ENCODE data around the gene ABCA7. TPM values are rescaled to one million over a fixed set of nuclear protein-coding genes. Genes with fewer than 3 reads are reported as not detected.

ABCA7 gene
- total RNA-seq, 2 experiments from 2014 or later: 76.6 to 77.5 TPM

- H3K36me3 Mint-ChIP-seq (ENCODE audit: low read depth): peaks cover 21% of the 10 kb centered on the region
- no peaks in the 10 kb centered on the region for H3K27me3 Mint-ChIP-seq (ENCODE audit: low read depth)
- ATAC-seq: no peak
- no peak overlapping the region for H3K27ac Mint-ChIP-seq
- DNase-seq: no peak
- H3K4me1 Mint-ChIP-seq (ENCODE audit: low read depth): peaks cover 34% of the 10 kb centered on the region
- H3K9me3 Mint-ChIP-seq (ENCODE audit: insufficient read depth): no peaks in the 10 kb centered on the region
- CTCF ChIA-PET: no interaction called here
- POLR2A ChIA-PET: no interaction called here
- no peak overlapping the region for H3K4me3 Mint-ChIP-seq
Measured at GRCh38 chr19:1015061-1015781, 24.7 kb upstream of the ABCA7 start.

DNA sequence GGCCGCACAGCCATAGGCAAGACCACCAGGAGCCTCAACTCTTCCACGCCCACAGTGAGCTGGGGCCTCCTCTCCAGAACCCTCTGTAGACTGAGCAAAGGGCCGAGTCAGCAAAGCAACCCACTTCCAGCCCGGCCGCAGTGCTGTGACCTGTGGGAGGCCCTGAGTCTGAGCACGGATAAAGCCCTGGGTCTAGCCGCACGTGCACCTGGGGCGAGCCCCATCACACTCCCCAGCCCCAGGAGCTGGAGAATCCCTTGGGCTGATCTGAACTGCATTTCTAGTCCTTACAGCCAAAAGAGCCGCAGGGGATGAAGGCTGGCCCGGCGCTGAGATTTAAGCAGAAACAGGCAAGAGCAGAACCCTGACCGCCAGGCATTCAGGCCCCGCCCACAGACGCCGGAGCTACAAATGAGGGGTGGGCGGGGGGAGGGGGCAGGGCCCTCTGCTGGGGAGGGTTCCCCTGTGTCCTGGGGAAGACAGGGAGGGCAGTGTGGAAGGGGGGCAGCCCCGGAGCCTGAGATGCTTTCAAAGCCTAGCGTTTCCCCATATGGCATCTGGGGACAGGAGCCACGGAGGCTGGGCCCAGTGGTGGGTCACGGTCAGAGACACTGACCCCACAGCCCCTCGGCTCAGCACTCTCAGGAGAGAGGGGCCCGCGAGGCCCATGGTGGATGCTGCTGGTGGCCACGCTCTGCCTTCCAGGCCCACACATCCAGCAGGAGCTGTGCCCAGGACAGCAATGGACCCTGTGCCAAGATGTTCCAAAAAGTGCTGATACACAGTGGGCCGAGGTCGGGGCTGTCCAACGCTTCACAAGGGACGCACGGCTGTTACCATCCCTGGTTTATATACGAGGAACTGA lies 23.9 kb upstream of the ABCA7 start:
- CTCF ChIA-PET: no interaction called here
- Mint-ChIP-seq H3K4me3 (no peak overlapping the region), H3K27me3 (ENCODE audit: low read depth) (no peaks in the 10 kb centered on the region), H3K9me3 (ENCODE audit: insufficient read depth) (no peaks in the 10 kb centered on the region), H3K4me1 (ENCODE audit: low read depth) (peaks cover 35% of the 10 kb centered on the region), H3K27ac (peak overlapping the region; percentile 43), H3K36me3 (ENCODE audit: low read depth) (peaks cover 20% of the 10 kb centered on the region)
- POLR2A ChIA-PET: no interaction called here
- DNase-seq: no peak
- ATAC-seq: no peak

DNA sequence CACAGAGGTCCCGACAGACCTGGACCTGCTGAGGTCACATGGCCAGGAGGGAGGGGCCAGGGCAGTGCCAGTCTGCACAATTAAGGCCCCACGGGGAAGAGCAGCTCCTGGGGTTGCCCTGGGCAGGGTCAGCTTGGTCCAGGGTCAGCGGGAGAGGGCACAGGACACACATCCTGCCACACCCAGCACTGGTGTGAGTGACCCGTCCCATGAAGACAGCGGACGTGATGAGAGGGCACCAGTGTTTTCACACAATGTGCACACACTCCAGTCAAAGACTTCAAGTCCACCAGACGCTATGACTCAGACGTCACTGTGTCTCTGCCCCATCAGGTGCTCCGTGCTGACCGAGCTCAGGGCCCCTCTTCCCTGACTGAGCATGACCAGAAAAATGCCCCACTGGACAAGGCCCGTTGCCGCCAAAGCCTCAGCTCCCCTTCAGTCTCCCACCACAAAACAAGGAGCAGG lies 23.2 kb upstream of the ABCA7 start:
- no peak for DNase-seq
- ChIA-PET POLR2A (no interaction called here), CTCF (no interaction called here)
- ATAC-seq: no peak
- no peaks in the 10 kb centered on the region for H3K27me3 Mint-ChIP-seq (ENCODE audit: low read depth)
- H3K27ac Mint-ChIP-seq: peak overlapping the region; percentile 63
- H3K9me3 Mint-ChIP-seq (ENCODE audit: insufficient read depth): no peaks in the 10 kb centered on the region
- peaks cover 18% of the 10 kb centered on the region for H3K36me3 Mint-ChIP-seq (ENCODE audit: low read depth)
- H3K4me3 Mint-ChIP-seq: no peak overlapping the region
- H3K4me1 Mint-ChIP-seq (ENCODE audit: low read depth): peaks cover 39% of the 10 kb centered on the region

DNA sequence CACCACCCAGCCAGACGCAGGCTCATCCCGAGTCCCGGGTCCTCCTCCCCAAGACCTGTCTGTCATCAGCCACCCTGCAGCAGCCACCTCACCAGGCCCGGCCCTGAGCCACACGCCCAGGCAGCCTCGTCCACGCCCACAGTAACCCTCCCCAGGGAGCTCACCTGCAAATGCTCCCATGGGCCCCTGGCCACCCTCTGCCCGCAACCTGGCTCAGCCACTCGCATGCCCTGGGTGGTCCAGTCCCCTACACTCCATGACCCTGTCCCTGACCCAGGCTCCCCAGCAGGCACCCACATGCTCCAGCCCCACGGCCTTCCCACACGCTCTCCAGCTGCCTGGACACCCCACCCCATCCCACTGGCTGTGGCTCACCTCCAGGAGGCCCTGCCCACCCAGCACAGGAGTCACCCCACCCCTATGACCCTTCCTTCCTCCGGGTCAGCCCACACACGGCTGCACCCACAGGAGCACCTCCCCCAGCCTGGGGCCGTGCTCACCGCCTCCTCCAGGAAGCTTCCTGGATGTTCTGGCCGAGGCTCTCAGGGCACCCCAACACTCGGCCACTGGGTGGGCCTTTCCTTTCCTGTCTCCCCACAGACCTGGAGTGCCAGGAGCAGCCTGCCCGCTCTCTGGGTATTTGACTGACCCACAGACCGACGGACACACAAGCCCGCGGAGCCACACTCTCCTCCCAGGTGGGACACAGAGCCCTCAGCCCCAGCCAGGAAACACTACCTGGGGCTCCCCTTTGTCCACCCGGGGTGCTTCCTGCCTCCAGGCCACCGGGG lies 22.6 kb upstream of the ABCA7 start:
- Mint-ChIP-seq H3K4me1 (ENCODE audit: low read depth) (peaks cover 43% of the 10 kb centered on the region), H3K36me3 (ENCODE audit: low read depth) (peaks cover 18% of the 10 kb centered on the region), H3K27ac (peak overlapping the region; percentile 63), H3K9me3 (ENCODE audit: insufficient read depth) (no peaks in the 10 kb centered on the region), H3K27me3 (ENCODE audit: low read depth) (no peaks in the 10 kb centered on the region), H3K4me3 (peak overlapping the region; percentile 15)
- ATAC-seq: no peak
- no peak for DNase-seq
- ChIA-PET POLR2A (interaction anchor here (0.6 kb wide), 1 partner anchor 8 kb away, joined by 3 read pairs; no protein-coding TSS in a partner anchor), CTCF (no interaction called here)

- ChIA-PET CTCF (no interaction called here), POLR2A (no interaction called here)
- H3K9me3 Mint-ChIP-seq (ENCODE audit: insufficient read depth): no peaks in the 10 kb centered on the region
- no peak overlapping the region for H3K27ac Mint-ChIP-seq
- ATAC-seq (no peak), DNase-seq (no peak)
- peaks cover 18% of the 10 kb centered on the region for H3K36me3 Mint-ChIP-seq (ENCODE audit: low read depth)
- H3K4me3 Mint-ChIP-seq: no peak overlapping the region
- H3K27me3 Mint-ChIP-seq (ENCODE audit: low read depth): no peaks in the 10 kb centered on the region
- H3K4me1 Mint-ChIP-seq (ENCODE audit: low read depth): peaks cover 45% of the 10 kb centered on the region
Measured at GRCh38 chr19:1017906-1018305, 22.0 kb upstream of the ABCA7 start.

DNA sequence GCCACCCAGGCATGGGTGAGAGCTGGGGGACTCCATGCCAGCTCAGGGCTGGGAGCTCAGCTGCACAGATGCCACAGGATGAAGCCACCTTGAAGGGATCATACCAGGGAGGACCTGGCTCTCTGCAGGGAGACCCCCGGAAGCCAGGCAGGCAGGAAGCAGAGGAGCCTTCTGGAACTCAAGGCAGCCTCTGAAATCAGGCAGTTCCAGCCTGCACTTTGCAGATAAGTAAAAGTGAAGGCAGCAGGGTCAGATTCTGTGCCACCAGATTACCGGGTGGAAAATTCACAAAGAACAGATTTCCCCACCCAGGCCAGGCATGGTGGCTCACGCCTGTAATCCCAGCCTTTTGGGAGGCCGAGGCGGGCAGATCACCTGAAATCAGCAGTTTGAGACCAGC lies 21.5 kb upstream of the ABCA7 start:
- no peaks in the 10 kb centered on the region for H3K27me3 Mint-ChIP-seq (ENCODE audit: low read depth)
- CTCF ChIA-PET: no interaction called here
- no peak for ATAC-seq
- peak overlapping the region; percentile 70 for H3K27ac Mint-ChIP-seq
- H3K4me1 Mint-ChIP-seq (ENCODE audit: low read depth): peaks cover 45% of the 10 kb centered on the region
- no peak for DNase-seq
- POLR2A ChIA-PET: interaction anchor here (0.5 to 0.7 kb wide), 2 partner anchors 10 to 20 kb away, joined by 3 read pairs; no protein-coding TSS in a partner anchor
- peaks cover 17% of the 10 kb centered on the region for H3K36me3 Mint-ChIP-seq (ENCODE audit: low read depth)
- no peaks in the 10 kb centered on the region for H3K9me3 Mint-ChIP-seq (ENCODE audit: insufficient read depth)
- H3K4me3 Mint-ChIP-seq: peak overlapping the region; percentile 90

GRCh38 chr19:1018932-1019615 lies 20.8 kb upstream of the ABCA7 start:
- H3K36me3 Mint-ChIP-seq (ENCODE audit: low read depth): peaks cover 12% of the 10 kb centered on the region
- H3K27ac Mint-ChIP-seq: peak overlapping the region; percentile 92
- ChIA-PET POLR2A (interaction anchor here (0.7 to 1.3 kb wide), 4 partner anchors 15 to 57 kb away, joined by 3 read pairs; partner anchors contain the start of gene WDR18), CTCF (interaction anchor here (0.6 to 1.2 kb wide), 3 partner anchors 35 to 71 kb away, joined by 3 read pairs; partner anchors contain the start of gene WDR18)
- H3K4me3 Mint-ChIP-seq: peak overlapping the region; percentile 90
- ATAC-seq (no peak), DNase-seq (no peak)
- H3K27me3 Mint-ChIP-seq (ENCODE audit: low read depth): no peaks in the 10 kb centered on the region
- peaks cover 45% of the 10 kb centered on the region for H3K4me1 Mint-ChIP-seq (ENCODE audit: low read depth)
- no peaks in the 10 kb centered on the region for H3K9me3 Mint-ChIP-seq (ENCODE audit: insufficient read depth)

- Mint-ChIP-seq H3K9me3 (ENCODE audit: insufficient read depth) (no peaks in the 10 kb centered on the region), H3K36me3 (ENCODE audit: low read depth) (peaks cover 10% of the 10 kb centered on the region), H3K27ac (peak overlapping the region; percentile 92), H3K27me3 (ENCODE audit: low read depth) (no peaks in the 10 kb centered on the region), H3K4me1 (ENCODE audit: low read depth) (peaks cover 42% of the 10 kb centered on the region), H3K4me3 (peak overlapping the region; percentile 90)
- ChIA-PET POLR2A (interaction anchor here (0.9 to 2.1 kb wide), 4 partner anchors 15 to 57 kb away, joined by 3 to 7 read pairs (median 3); partner anchors contain the start of genes ARHGAP45 and WDR18), CTCF (interaction anchor here (0.6 to 1.2 kb wide), 3 partner anchors 36 to 70 kb away, joined by 3 read pairs; partner anchors contain the start of gene WDR18)
- no peak for DNase-seq
- no peak for ATAC-seq
Measured at GRCh38 chr19:1019616-1019961, 20.3 kb upstream of the ABCA7 start.

DNA sequence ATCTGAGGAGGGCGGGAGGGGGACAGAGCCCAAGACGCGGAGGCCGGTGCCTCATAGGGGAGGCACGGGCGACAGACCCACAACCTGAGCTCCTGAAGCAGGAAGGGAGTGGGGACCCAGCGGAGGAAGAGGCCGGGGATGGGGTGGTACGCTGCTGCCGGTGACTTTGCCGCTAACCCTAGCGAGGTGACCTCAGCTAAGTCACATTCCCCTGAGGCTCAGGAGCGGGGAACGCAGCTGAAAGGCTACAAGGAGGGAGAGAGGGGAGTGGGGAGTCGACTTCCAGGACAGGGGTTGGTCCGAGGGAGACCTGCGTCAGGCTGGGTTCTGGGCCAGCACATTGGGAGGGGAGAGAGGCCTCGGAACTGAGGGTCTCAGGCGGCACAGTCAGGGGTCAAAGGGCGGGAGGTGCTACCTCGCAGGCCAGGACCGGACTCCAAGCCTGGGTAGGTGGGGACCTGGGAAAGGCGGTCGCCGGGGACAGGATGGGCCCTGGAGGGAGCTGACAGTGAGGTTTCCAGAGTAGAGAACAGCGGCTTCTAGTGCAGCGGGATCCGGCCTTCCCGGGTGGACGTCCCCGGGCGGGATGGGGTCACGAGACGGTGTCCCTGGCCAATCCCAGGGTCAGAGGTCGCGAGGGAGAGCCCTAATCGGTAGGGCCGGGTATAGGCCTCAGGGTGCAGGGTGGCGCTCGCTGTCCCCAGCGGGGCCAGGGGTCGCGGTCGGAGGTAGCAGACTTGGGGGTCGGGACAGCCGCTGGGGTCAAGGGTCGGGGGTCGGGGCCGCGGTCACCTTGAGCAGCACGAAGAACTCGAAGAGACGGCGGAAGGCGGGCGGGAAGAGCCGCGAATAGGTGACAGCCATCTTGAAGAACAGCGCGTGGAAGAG lies 19.7 kb upstream of the ABCA7 start:
- H3K4me3 Mint-ChIP-seq: peak overlapping the region; percentile 90
- DNase-seq: peak; percentile 59
- peak overlapping the region; percentile 92 for H3K27ac Mint-ChIP-seq
- ChIA-PET CTCF (interaction anchor here (0.6 to 1.4 kb wide), 4 partner anchors 36 to 157 kb away, joined by 3 read pairs; partner anchors contain the start of gene WDR18), POLR2A (interaction anchor here (0.6 to 2.1 kb wide), 5 partner anchors 12 to 56 kb away, joined by 3 to 7 read pairs (median 3); partner anchors contain the start of gene ARHGAP45)
- no peak for ATAC-seq
- no peaks in the 10 kb centered on the region for H3K9me3 Mint-ChIP-seq (ENCODE audit: insufficient read depth)
- peaks cover 10% of the 10 kb centered on the region for H3K36me3 Mint-ChIP-seq (ENCODE audit: low read depth)
- H3K27me3 Mint-ChIP-seq (ENCODE audit: low read depth): no peaks in the 10 kb centered on the region
- peaks cover 42% of the 10 kb centered on the region for H3K4me1 Mint-ChIP-seq (ENCODE audit: low read depth)

GRCh38 chr19:1020868-1021425 lies 19.0 kb upstream of the ABCA7 start, which contains the start of gene TMEM259:
Gene TMEM259, minus strand, starts transcription at chr19:1021123. Its CDS starts 127 bp downstream, at chr19:1020996.
- Mint-ChIP-seq H3K4me1 (ENCODE audit: low read depth) (peaks cover 45% of the 10 kb centered on the region), H3K27me3 (ENCODE audit: low read depth) (no peaks in the 10 kb centered on the region), H3K4me3 (peak within 1 kb of the TSS; percentile 90), H3K9me3 (ENCODE audit: insufficient read depth) (no peaks in the 10 kb centered on the region), H3K27ac (peak within 1 kb of the TSS; percentile 99), H3K36me3 (ENCODE audit: low read depth) (peaks cover 10% of the 10 kb centered on the region)
- ATAC-seq: peak; percentile 87
- DNase-seq: peak; percentile 98
- ChIA-PET CTCF (interaction anchor here (0.6 to 1.4 kb wide), 5 partner anchors 39 to 223 kb away, joined by 3 to 4 read pairs (median 3); no protein-coding TSS in a partner anchor), POLR2A (interaction anchor here (0.7 to 2.2 kb wide), 8 partner anchors 9 to 128 kb away, joined by 4 to 9 read pairs (median 6); partner anchors contain the start of genes ARHGAP45 and MED16)
